ENCODE data around the gene SESN3. TPM values are rescaled to one million over a fixed set of nuclear protein-coding genes. Genes with fewer than 3 reads are reported as not detected.

Gene SESN3
- total RNA-seq, 1 experiment from 2014 or later: 1.4 TPM

- BruUV-seq (replicated peaks): no TSS peak
- no peaks in the 10 kb centered on the region for H3K4me1 ChIP-seq (ENCODE audit: control insufficient read depth, insufficient read depth, low read length)
- DNase-seq (ENCODE audit: low read depth, low spot score) (no peak), ATAC-seq (no peak)
- intact Hi-C loops (cut with micrococcal nuclease; ENCODE audit: unreplicated experiment): no loop called here
- no peak overlapping the region for H3K27ac ChIP-seq (ENCODE audit: low read length)
- H3K36me3 ChIP-seq (ENCODE audit: control insufficient read depth, insufficient read depth, low read length): no peaks in the 10 kb centered on the region
- H3K4me3 ChIP-seq (ENCODE audit: low read depth in 2 of 2, low read length in 2 of 2): no peak overlapping the region
- H3K9me3 ChIP-seq (ENCODE audit: control insufficient read depth, insufficient read depth, low read depth, low read length): no peaks in the 10 kb centered on the region
- CTCF ChIA-PET: no interaction called here
- TF ChIP-seq REST (IDR thresholded peaks at IDR 0.05; ENCODE audit: insufficient read depth in 1 of 2, low read depth in 2 of 2, low read length in 1 of 2) (no peak), SIN3A (IDR thresholded peaks at IDR 0.05; ENCODE audit: borderline replicate concordance, insufficient read depth, low read depth, low read length) (no peak), POLR2AphosphoS5 (IDR thresholded peaks at IDR 0.05; ENCODE audit: low read depth, low read length) (no peak), TCF7L2 (IDR thresholded peaks at IDR 0.05; ENCODE audit: low read depth, low read length) (no peak)
- TF ChIP-seq, protein P1, sequence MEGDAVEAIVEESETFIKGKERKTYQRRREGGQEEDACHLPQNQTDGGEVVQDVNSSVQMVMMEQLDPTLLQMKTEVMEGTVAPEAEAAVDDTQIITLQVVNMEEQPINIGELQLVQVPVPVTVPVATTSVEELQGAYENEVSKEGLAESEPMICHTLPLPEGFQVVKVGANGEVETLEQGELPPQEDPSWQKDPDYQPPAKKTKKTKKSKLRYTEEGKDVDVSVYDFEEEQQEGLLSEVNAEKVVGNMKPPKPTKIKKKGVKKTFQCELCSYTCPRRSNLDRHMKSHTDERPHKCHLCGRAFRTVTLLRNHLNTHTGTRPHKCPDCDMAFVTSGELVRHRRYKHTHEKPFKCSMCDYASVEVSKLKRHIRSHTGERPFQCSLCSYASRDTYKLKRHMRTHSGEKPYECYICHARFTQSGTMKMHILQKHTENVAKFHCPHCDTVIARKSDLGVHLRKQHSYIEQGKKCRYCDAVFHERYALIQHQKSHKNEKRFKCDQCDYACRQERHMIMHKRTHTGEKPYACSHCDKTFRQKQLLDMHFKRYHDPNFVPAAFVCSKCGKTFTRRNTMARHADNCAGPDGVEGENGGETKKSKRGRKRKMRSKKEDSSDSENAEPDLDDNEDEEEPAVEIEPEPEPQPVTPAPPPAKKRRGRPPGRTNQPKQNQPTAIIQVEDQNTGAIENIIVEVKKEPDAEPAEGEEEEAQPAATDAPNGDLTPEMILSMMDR (IDR thresholded peaks at IDR 0.05): no peak
- in situ Hi-C loops (cut with HindIII; ENCODE audit: low pct_unique_long_range_greater_than_20kb, low sequenced_read_pairs): no loop called here
- H3K27me3 ChIP-seq (ENCODE audit: control insufficient read depth, insufficient read depth, low read length): peaks cover 16% of the 10 kb centered on the region
- POLR2A ChIA-PET: no interaction called here
Measured at GRCh38 chr11:95245581-95245980, 14.6 kb upstream of the SESN3 start.

DNA sequence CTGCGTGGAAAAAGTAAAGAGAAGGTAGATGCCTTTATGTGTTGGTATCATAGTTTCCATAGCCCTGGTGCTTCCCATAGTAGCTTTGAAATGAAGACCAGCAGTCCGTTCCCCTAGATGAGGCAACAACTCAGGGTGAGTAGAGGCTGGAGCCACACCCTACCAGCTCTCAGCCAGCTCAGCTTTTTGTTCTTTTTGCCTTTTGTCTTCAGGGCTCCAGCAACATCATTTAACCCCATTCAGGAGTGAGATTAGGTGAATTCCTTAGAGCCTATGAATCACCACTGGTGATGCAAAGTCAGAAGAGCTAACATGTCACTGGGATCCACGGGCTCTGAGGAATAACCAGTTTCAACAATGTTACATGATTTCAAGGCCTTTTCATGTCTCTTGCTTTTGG is 14.0 kb upstream of the SESN3 start:
- DNase-seq (ENCODE audit: low read depth, low spot score) (no peak), ATAC-seq (no peak)
- no peak overlapping the region for H3K27ac ChIP-seq (ENCODE audit: low read length)
- in situ Hi-C loops (cut with HindIII; ENCODE audit: low pct_unique_long_range_greater_than_20kb, low sequenced_read_pairs) (no loop called here), intact Hi-C loops (cut with micrococcal nuclease; ENCODE audit: unreplicated experiment) (no loop called here)
- BruUV-seq (replicated peaks): no TSS peak
- H3K9me3 ChIP-seq (ENCODE audit: control insufficient read depth, insufficient read depth, low read depth, low read length): no peaks in the 10 kb centered on the region
- H3K4me1 ChIP-seq (ENCODE audit: control insufficient read depth, insufficient read depth, low read length): no peaks in the 10 kb centered on the region
- H3K4me3 ChIP-seq (ENCODE audit: low read depth in 2 of 2, low read length in 2 of 2): no peak overlapping the region
- no peak for TF ChIP-seq TCF7L2 (IDR thresholded peaks at IDR 0.05; ENCODE audit: low read depth, low read length)
- TF ChIP-seq, protein P1 (IDR thresholded peaks at IDR 0.05): no peak
- TF ChIP-seq POLR2AphosphoS5 (IDR thresholded peaks at IDR 0.05; ENCODE audit: low read depth, low read length): no peak
- TF ChIP-seq REST (IDR thresholded peaks at IDR 0.05; ENCODE audit: insufficient read depth in 1 of 2, low read depth in 2 of 2, low read length in 1 of 2): no peak
- peaks cover 18% of the 10 kb centered on the region for H3K27me3 ChIP-seq (ENCODE audit: control insufficient read depth, insufficient read depth, low read length)
- ChIA-PET CTCF (no interaction called here), POLR2A (no interaction called here)
- no peaks in the 10 kb centered on the region for H3K36me3 ChIP-seq (ENCODE audit: control insufficient read depth, insufficient read depth, low read length)
